ENCODE results near the gene TBC1D12. TPM values are rescaled to one million over a fixed set of nuclear protein-coding genes. Genes with fewer than 3 reads are reported as not detected.
"Not testable (repeated sequence)": the region's sequence is repeated elsewhere in the genome, so short reads cannot be mapped to it uniquely, and the experiment has no call there.

The TBC1D12 gene
- total RNA-seq, 1 donor from 2014 or later: 0.54 TPM

- H3K9me3 Mint-ChIP-seq: no peaks in the 10 kb centered on the region
- no peak for DNase-seq
- H3K4me3 Mint-ChIP-seq: no peak overlapping the region
- no peaks in the 10 kb centered on the region for H3K4me1 Mint-ChIP-seq
- H3K27ac Mint-ChIP-seq: no peak overlapping the region
- intact Hi-C loops (cut with micrococcal nuclease): no loop called here
- no peaks in the 10 kb centered on the region for H3K36me3 Mint-ChIP-seq (ENCODE audit: low read depth)
- H3K27me3 Mint-ChIP-seq: peaks cover 8% of the 10 kb centered on the region
Measured at GRCh38 chr10:94493463-94493862, 91.1 kb downstream of the TBC1D12 start.

GRCh38 chr10:94496010-94496409 is 93.7 kb downstream of the TBC1D12 start:
- Mint-ChIP-seq H3K27ac (no peak overlapping the region), H3K36me3 (ENCODE audit: low read depth) (no peaks in the 10 kb centered on the region), H3K4me3 (no peak overlapping the region), H3K9me3 (no peaks in the 10 kb centered on the region), H3K27me3 (peaks cover 4% of the 10 kb centered on the region), H3K4me1 (no peaks in the 10 kb centered on the region)
- no peak for DNase-seq
- intact Hi-C loops (cut with micrococcal nuclease): no loop called here

GRCh38 chr10:94496646-94497045 is 94.3 kb downstream of the TBC1D12 start:
- Mint-ChIP-seq H3K36me3 (ENCODE audit: low read depth) (no peaks in the 10 kb centered on the region), H3K9me3 (no peaks in the 10 kb centered on the region), H3K4me3 (no peak overlapping the region), H3K27me3 (peaks cover 3% of the 10 kb centered on the region), H3K4me1 (no peaks in the 10 kb centered on the region), H3K27ac (no peak overlapping the region)
- intact Hi-C loops (cut with micrococcal nuclease): no loop called here
- no peak for DNase-seq

GRCh38 chr10:94500063-94500462 is 97.7 kb downstream of the TBC1D12 start:
- Mint-ChIP-seq H3K27ac (no peak overlapping the region), H3K36me3 (ENCODE audit: low read depth) (no peaks in the 10 kb centered on the region), H3K4me3 (no peak overlapping the region), H3K9me3 (no peaks in the 10 kb centered on the region), H3K27me3 (no peaks in the 10 kb centered on the region), H3K4me1 (no peaks in the 10 kb centered on the region)
- intact Hi-C loops (cut with micrococcal nuclease): no loop called here
- DNase-seq: no peak

GRCh38 chr10:94521276-94522250 is 119.2 kb downstream of the TBC1D12 start:
- no peaks in the 10 kb centered on the region for H3K9me3 Mint-ChIP-seq
- intact Hi-C loops (cut with micrococcal nuclease): no loop called here

GRCh38 chr10:94524146-94524545 is 121.8 kb downstream of the TBC1D12 start:
- no peak for DNase-seq
- Mint-ChIP-seq H3K36me3 (ENCODE audit: low read depth) (no peaks in the 10 kb centered on the region), H3K27ac (no peak overlapping the region), H3K9me3 (no peaks in the 10 kb centered on the region), H3K4me1 (no peaks in the 10 kb centered on the region), H3K4me3 (no peak overlapping the region), H3K27me3 (peaks cover 10% of the 10 kb centered on the region)
- intact Hi-C loops (cut with micrococcal nuclease): no loop called here

More at GRCh38 chr10:94521276-94522250, 119.2 kb downstream of the TBC1D12 start:
- no peak overlapping the region for H3K27ac Mint-ChIP-seq
- no peaks in the 10 kb centered on the region for H3K36me3 Mint-ChIP-seq (ENCODE audit: low read depth)
- no peaks in the 10 kb centered on the region for H3K4me1 Mint-ChIP-seq
- peaks cover 2% of the 10 kb centered on the region for H3K27me3 Mint-ChIP-seq
- DNase-seq: no peak
- no peak overlapping the region for H3K4me3 Mint-ChIP-seq

- no peaks in the 10 kb centered on the region for H3K4me1 Mint-ChIP-seq
- H3K9me3 Mint-ChIP-seq: no peaks in the 10 kb centered on the region
- no peaks in the 10 kb centered on the region for H3K36me3 Mint-ChIP-seq (ENCODE audit: low read depth)
- H3K27me3 Mint-ChIP-seq: peaks cover 10% of the 10 kb centered on the region
- intact Hi-C loops (cut with micrococcal nuclease): no loop called here
- DNase-seq: no peak
- H3K4me3 Mint-ChIP-seq: no peak overlapping the region
- H3K27ac Mint-ChIP-seq: no peak overlapping the region
Measured at GRCh38 chr10:94524711-94525110, 122.4 kb downstream of the TBC1D12 start.

- H3K36me3 Mint-ChIP-seq (ENCODE audit: low read depth); DNase-seq; H3K4me1 Mint-ChIP-seq; intact Hi-C loops (cut with micrococcal nuclease); H3K9me3 Mint-ChIP-seq; H3K27ac Mint-ChIP-seq; H3K4me3 Mint-ChIP-seq: not testable (repeated sequence)
- H3K27me3 Mint-ChIP-seq: peaks cover 30% of the 10 kb centered on the region
Measured at GRCh38 chr10:94531550-94531949, 129.2 kb downstream of the TBC1D12 start.

GRCh38 chr10:94533027-94533426 is 130.7 kb downstream of the TBC1D12 start:
- H3K36me3 Mint-ChIP-seq (ENCODE audit: low read depth): no peaks in the 10 kb centered on the region
- intact Hi-C loops (cut with micrococcal nuclease): no loop called here
- no peak for DNase-seq
- no peak overlapping the region for H3K27ac Mint-ChIP-seq
- no peak overlapping the region for H3K4me3 Mint-ChIP-seq
- H3K27me3 Mint-ChIP-seq: peaks cover 28% of the 10 kb centered on the region
- H3K9me3 Mint-ChIP-seq: no peaks in the 10 kb centered on the region
- H3K4me1 Mint-ChIP-seq: no peaks in the 10 kb centered on the region

- intact Hi-C loops (cut with micrococcal nuclease): loop anchor here (10.0 kb wide), 2 partner anchors 647 to 837 kb away; partner anchors contain the start of genes FRA10AC1 and SLC35G1
- peaks cover 13% of the 10 kb centered on the region for H3K36me3 Mint-ChIP-seq (ENCODE audit: low read depth)
- peaks cover 16% of the 10 kb centered on the region for H3K4me1 Mint-ChIP-seq
- H3K27ac Mint-ChIP-seq, H3K4me3 Mint-ChIP-seq, H3K9me3 Mint-ChIP-seq: not testable (repeated sequence)
- H3K27me3 Mint-ChIP-seq: peaks cover 36% of the 10 kb centered on the region
- DNase-seq: peak; percentile 27
Measured at GRCh38 chr10:94542282-94542681, 139.9 kb downstream of the TBC1D12 start.

- H3K27ac Mint-ChIP-seq: peak within 1 kb of the TSS; percentile 97
- no peaks in the 10 kb centered on the region for H3K9me3 Mint-ChIP-seq
- peaks cover 18% of the 10 kb centered on the region for H3K27me3 Mint-ChIP-seq
- peak; percentile 93 for DNase-seq
- intact Hi-C loops (cut with micrococcal nuclease): loop anchor here (1.0 to 10.0 kb wide), 6 partner anchors 47 to 841 kb away; partner anchors contain the start of genes FRA10AC1, NOC3L and SLC35G1
- H3K36me3 Mint-ChIP-seq (ENCODE audit: low read depth): peaks cover 23% of the 10 kb centered on the region
- H3K4me3 Mint-ChIP-seq: peak within 1 kb of the TSS; percentile 98
- H3K4me1 Mint-ChIP-seq: peaks cover 24% of the 10 kb centered on the region
Measured at GRCh38 chr10:94545391-94546048, 143.2 kb downstream of the TBC1D12 start, which contains the start of gene HELLS. Gene HELLS, plus strand, starts transcription at chr10:94545788. Its CDS starts 134 bp downstream, at chr10:94545922.

GRCh38 chr10:94546049-94546900 is 143.9 kb downstream of the TBC1D12 start:
- Mint-ChIP-seq H3K27me3 (peaks cover 13% of the 10 kb centered on the region), H3K4me1 (peaks cover 24% of the 10 kb centered on the region), H3K36me3 (ENCODE audit: low read depth) (peaks cover 24% of the 10 kb centered on the region), H3K4me3 (peak overlapping the region; percentile 98), H3K27ac (peak overlapping the region; percentile 97), H3K9me3 (no peaks in the 10 kb centered on the region)
- intact Hi-C loops (cut with micrococcal nuclease): loop anchor here (1.0 to 10.0 kb wide), 5 partner anchors 46 to 841 kb away; partner anchors contain the start of genes FRA10AC1 and SLC35G1
- DNase-seq: no peak

GRCh38 chr10:94546901-94547185 is 144.5 kb downstream of the TBC1D12 start:
- DNase-seq: peak; percentile 52
- intact Hi-C loops (cut with micrococcal nuclease): loop anchor here (1.0 to 10.0 kb wide), 5 partner anchors 45 to 842 kb away; partner anchors contain the start of genes FRA10AC1 and SLC35G1
- Mint-ChIP-seq H3K36me3 (ENCODE audit: low read depth) (peaks cover 24% of the 10 kb centered on the region), H3K4me1 (peaks cover 24% of the 10 kb centered on the region), H3K9me3 (no peaks in the 10 kb centered on the region), H3K27ac (peak overlapping the region; percentile 97), H3K27me3 (peaks cover 9% of the 10 kb centered on the region), H3K4me3 (peak overlapping the region; percentile 98)
